ENCODE measurements around the gene KLHL42.

GRCh38 chr12:27733791-27734190 is 46.2 kb upstream of the KLHL42 start:
- TF ChIP-seq POLR2A (IDR thresholded peaks at IDR 0.05) (no peak), CTCF (IDR thresholded peaks at IDR 0.05) (no peak), EP300 (IDR thresholded peaks at IDR 0.05) (no peak), POLR2AphosphoS5 (IDR thresholded peaks at IDR 0.05) (no peak)
